A673 (cell line): ENCODE measurements around the gene NLGN1.

Source experiments
- EZH2 ChIP-seq: fragments of 200-600 bp; sonication (generic); IDR thresholded peaks from 2 replicates; pipeline ENCODE4 v1.6.1; 2017; ENCODE audit warnings: borderline replicate concordance, low read depth, mild to moderate bottlenecking, mixed read lengths, antibody characterized with exemption, low read length; ENCODE audit not compliant: poor library complexity, severe bottlenecking
- TF ChIP-seq, protein P1 (sequence below): fragments of 300-800, 200-600 bp; sonication (generic); conservative IDR thresholded peaks from 2 replicates; pipeline ENCODE4 v1.5.1; 2017; ENCODE audit warnings: low read depth, mild to moderate bottlenecking, antibody characterized with exemption, low read length, moderate library complexity, mixed read lengths

DNA sequence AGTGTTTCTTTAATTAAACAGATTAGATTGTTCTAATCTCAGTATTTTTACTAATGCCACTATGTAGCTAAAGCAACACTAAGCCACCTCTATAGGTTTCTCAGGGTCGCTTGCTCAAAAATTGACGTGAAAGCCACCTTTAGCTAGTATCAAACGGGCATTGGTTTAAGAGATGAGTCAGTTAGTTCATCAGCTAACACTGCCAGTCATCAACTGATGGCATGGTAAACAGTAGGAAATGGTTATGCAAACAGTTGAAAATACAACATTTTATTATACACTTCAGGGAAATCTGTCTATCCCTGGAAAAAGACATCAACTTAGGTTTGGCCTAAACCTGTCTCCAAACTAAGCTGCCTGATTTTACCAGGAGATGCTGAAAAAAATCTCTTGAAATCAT, 879.3 kb downstream of the NLGN1 start:
- TF ChIP-seq EZH2, result no peak
- TF ChIP-seq, protein P1, sequence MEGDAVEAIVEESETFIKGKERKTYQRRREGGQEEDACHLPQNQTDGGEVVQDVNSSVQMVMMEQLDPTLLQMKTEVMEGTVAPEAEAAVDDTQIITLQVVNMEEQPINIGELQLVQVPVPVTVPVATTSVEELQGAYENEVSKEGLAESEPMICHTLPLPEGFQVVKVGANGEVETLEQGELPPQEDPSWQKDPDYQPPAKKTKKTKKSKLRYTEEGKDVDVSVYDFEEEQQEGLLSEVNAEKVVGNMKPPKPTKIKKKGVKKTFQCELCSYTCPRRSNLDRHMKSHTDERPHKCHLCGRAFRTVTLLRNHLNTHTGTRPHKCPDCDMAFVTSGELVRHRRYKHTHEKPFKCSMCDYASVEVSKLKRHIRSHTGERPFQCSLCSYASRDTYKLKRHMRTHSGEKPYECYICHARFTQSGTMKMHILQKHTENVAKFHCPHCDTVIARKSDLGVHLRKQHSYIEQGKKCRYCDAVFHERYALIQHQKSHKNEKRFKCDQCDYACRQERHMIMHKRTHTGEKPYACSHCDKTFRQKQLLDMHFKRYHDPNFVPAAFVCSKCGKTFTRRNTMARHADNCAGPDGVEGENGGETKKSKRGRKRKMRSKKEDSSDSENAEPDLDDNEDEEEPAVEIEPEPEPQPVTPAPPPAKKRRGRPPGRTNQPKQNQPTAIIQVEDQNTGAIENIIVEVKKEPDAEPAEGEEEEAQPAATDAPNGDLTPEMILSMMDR, result no peak
